Ovary (tissue), 9 donors: ENCODE measurements around the gene CHD9NB. TPM values are rescaled to one million over a fixed set of nuclear protein-coding genes. Genes with fewer than 3 reads are reported as not detected.

Experiments
- DNase-seq, 5 donors: peaks; one replicate each; pipeline ENCODE4 v3.0.0-alpha.2; 2019 to 2020
- H3K27ac ChIP-seq, 2 donors: fragments of 200-600 bp; one replicate each; pipeline versions ENCODE4 v1.5.1 to v1.8.0; 2019 to 2022
- H3K27me3 ChIP-seq: fragments of 200-600 bp; one replicate; pipeline ENCODE4 v1.8.0; 2022
- H3K36me3 ChIP-seq: fragments of 200-600 bp; sonication (generic); one replicate; pipeline ENCODE4 v1.5.1; 2019
- H3K4me1 ChIP-seq: one replicate; pipeline ENCODE4 v1.8.1; 2013; ENCODE audit warnings: mild to moderate bottlenecking, moderate library complexity; ENCODE audit not compliant: insufficient read depth
- H3K4me3 ChIP-seq: fragments of 200-600 bp; sonication (generic); one replicate; pipeline ENCODE4 v1.5.1; 2017
- H3K9me3 ChIP-seq, 2 donors: fragments of 200-600 bp in 1 of 2; sonication (generic) in 1 of 2; one replicate each; pipeline versions ENCODE4 v1.5.1 to v1.8.1; 2013 to 2019; ENCODE audit warnings: mild to moderate bottlenecking in 1 of 2, moderate library complexity in 1 of 2
- CTCF ChIP-seq, 3 donors: fragments of 450-650 bp in 2 of 3; fragments of 200-600 bp in 1 of 3; IDR thresholded peaks; one replicate each; pipeline versions ENCODE4 v1.5.1 to v1.8.0; 2016 to 2022; ENCODE audit warnings: antibody characterized with exemption in 3 of 3, mild to moderate bottlenecking in 1 of 3
- EP300 ChIP-seq: sonication (generic); formaldehyde crosslinking; IDR thresholded peaks from one replicate; pipeline ENCODE4 v1.6.1; 2017; ENCODE audit warnings: antibody characterized with exemption
- POLR2A ChIP-seq: fragments of 450-650 bp; IDR thresholded peaks from one replicate; pipeline ENCODE4 v1.6.1; 2017; ENCODE audit warnings: antibody characterized with exemption, mild to moderate bottlenecking, moderate library complexity
- WGBS, 3 donors: extraction: QIAGEN DNeasy Blood & Tissue Kit in 1 of 3; methylation state at CpG; one replicate each; pipeline versions ENCODE4 v1.1.5 to v1.1.7; 2013 to 2017; 5-methylcytosine and 5-hydroxymethylcytosine counted together
- intact Hi-C, 4 donors: fragments of 100-400 bp; cut with DNase I; formaldehyde crosslinking; loops; one replicate each; pipeline versions ENCODE4 v1.11.0 to v1.15.1; 2022 to 2023
- polyA plus RNA-seq, 2 donors: library from polyadenylated mRNA; stranded (reverse); fragments of 200-250 nt in 1 of 2; fragments of 350-450 nt in 1 of 2; fragmentation: Illumina TruSeq in 1 of 2; extraction: RNeasy Lipid Tissue Mini Kit (QIAGEN cat#74804) in 1 of 2; gene quantifications; one replicate each; pipeline ENCODE4 v1.2.3, GENCODE V29; 2013 to 2014
- total RNA-seq, 7 donors: library from RNA; depleted of rRNA in 2 of 7; stranded (reverse); fragments of >200 nt in 2 of 7; fragmentation: NEBNext Ultra II Directional in 3 of 7; extraction: Animal tissue kit (Norgen Biotek cat#: 25700) in 3 of 7; gene quantifications; one replicate each; pipeline versions ENCODE4 v1.1.0 to v1.2.4, GENCODE V29; 2016 to 2023
- donor health status: DM: no; HTN: no; CAD: no; lungs with moderate emphysema.
- donor health status: DM: no; HTN: no; CAD: no.
- donor health status: Bipolar disorder and iron deficiency.
- donor health status: DM: yes; HTN: yes; CAD: no.
- donor health status: DM: no; HTN: no; CAD: no.
- donor health status: DM: yes; HTN: yes; CAD: no.

The CHD9NB gene
- total and polyA plus RNA-seq, 9 donors: 0.15 to 91.1 (median 1.6) TPM; not detected in 1

DNA sequence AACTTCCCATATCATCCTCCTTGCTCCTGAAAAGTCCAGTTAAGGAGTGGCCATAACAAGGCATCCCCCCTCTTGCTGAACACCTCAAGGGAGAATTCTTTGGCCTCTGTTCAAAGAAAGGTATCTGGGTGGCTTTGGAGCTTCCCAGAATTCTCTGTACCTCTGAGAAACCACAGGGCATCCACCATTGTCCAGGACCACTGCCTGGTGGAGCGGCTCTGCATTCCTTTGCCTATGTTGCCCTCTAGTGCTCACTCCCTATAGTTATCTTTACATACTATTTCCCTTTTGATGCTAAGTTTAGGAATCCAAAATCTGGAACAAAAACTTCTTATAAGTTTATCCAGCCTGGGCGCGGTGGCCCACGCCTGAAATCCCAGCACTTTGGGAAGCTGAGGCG is 30.3 kb downstream of the CHD9NB start:
- H3K27ac ChIP-seq: no peak overlapping the region
- no peaks in the 10 kb centered on the region for H3K27me3 ChIP-seq
- WGBS, 3 donors: 3% methylated on average over 5 of the region's 5 CpGs
- no peaks in the 10 kb centered on the region for H3K4me1 ChIP-seq
- DNase-seq: peak in 1 of 5 donors; percentile 11
- no peaks in the 10 kb centered on the region for H3K36me3 ChIP-seq
- TF ChIP-seq EP300 (no peak), CTCF (IDR thresholded peaks at IDR 0.05) (no peak), POLR2A (no peak)
- H3K9me3 ChIP-seq: no peaks in the 10 kb centered on the region
- no peak overlapping the region for H3K4me3 ChIP-seq
- intact Hi-C loops: loop anchor here in 1 of 4 donors (10.0 kb wide), 1 partner anchor 828 kb away; no protein-coding TSS in a partner anchor

- Histone ChIP-seq H3K4me3 (no peak overlapping the region), H3K27ac (no peak overlapping the region), H3K36me3 (no peaks in the 10 kb centered on the region), H3K4me1 (no peaks in the 10 kb centered on the region), H3K27me3 (no peaks in the 10 kb centered on the region), H3K9me3 (no peaks in the 10 kb centered on the region)
- no peak for DNase-seq
- intact Hi-C loops: no loop called here
- WGBS, 3 donors: 75 to 79% (median 76%) methylated on average over 2 of the region's 2 CpGs
- TF ChIP-seq CTCF (IDR thresholded peaks at IDR 0.05): no peak
- no peak for TF ChIP-seq POLR2A
- TF ChIP-seq EP300: no peak
Observed at GRCh38 chr16:53018834-53019416, 33.8 kb downstream of the CHD9NB start.

DNA sequence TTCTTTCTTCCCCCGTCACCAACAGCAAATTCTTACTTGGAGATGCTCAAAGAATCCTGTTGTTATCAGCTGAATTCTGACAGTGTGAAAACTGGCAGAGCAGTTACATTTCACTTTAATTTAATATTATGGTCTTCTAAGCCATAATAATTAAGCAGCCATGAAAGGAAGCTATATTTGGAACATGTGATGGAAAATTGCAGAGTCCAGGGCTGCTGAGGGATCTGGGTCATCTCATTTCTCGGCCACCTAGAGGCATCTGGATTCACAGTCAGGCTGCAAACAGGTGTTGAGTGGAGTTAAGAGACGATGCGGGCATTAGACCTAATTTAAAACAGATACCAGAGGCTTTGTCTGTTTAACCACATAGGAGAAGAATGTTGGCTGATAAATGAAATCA is 38.4 kb downstream of the CHD9NB start:
- Histone ChIP-seq H3K36me3 (no peaks in the 10 kb centered on the region), H3K27ac (no peak overlapping the region), H3K4me1 (no peaks in the 10 kb centered on the region), H3K27me3 (no peaks in the 10 kb centered on the region), H3K9me3 (no peaks in the 10 kb centered on the region), H3K4me3 (no peak overlapping the region)
- no peak for DNase-seq
- TF ChIP-seq CTCF (IDR thresholded peaks at IDR 0.05) (no peak), POLR2A (no peak), EP300 (no peak)
- intact Hi-C loops: no loop called here
- WGBS, 3 donors: 16 to 39% (median 18%) methylated on average over 4 of the region's 4 CpGs

- WGBS, 3 donors: 77 to 88% (median 81%) methylated on average over 1 of the region's 1 CpG
- Histone ChIP-seq H3K27ac (no peak overlapping the region), H3K4me1 (no peaks in the 10 kb centered on the region), H3K36me3 (no peaks in the 10 kb centered on the region), H3K9me3 (no peaks in the 10 kb centered on the region), H3K4me3 (no peak overlapping the region), H3K27me3 (no peaks in the 10 kb centered on the region)
- no peak for DNase-seq
- TF ChIP-seq POLR2A: no peak
- TF ChIP-seq CTCF (IDR thresholded peaks at IDR 0.05): no peak
- TF ChIP-seq EP300: no peak
- intact Hi-C loops: no loop called here
Observed at GRCh38 chr16:53007095-53007494, 45.6 kb downstream of the CHD9NB start.
